Omental fat pad (tissue), 4 donors: ENCODE results near the gene ANKS1B. TPM values are rescaled to one million over a fixed set of nuclear protein-coding genes. Genes with fewer than 3 reads are reported as not detected.

Experiments
- ATAC-seq: fragments of 150-250 bp; one replicate; pipeline ENCODE4 v1.9.1; 2016; ENCODE audit warnings: mild to moderate bottlenecking, moderate library complexity; ENCODE audit not compliant: low FRiP score
- DNase-seq: peaks from one replicate; pipeline ENCODE4 v3.0.0-alpha.2; 2019; ENCODE audit warnings: low spot score
- CTCF ChIP-seq, 3 donors: fragments of 450-650 bp; IDR thresholded peaks; one replicate each; pipeline ENCODE4 v1.5.1; 2016 to 2017; ENCODE audit warnings: antibody characterized with exemption in 3 of 3, mild to moderate bottlenecking in 3 of 3, moderate library complexity in 2 of 3
- total RNA-seq, 4 donors: library from RNA; depleted of rRNA; stranded (reverse); fragments of >200 nt; gene quantifications; one replicate each; pipeline ENCODE4 v1.1.0, GENCODE V29; 2016

The ANKS1B gene
- total RNA-seq, 4 donors from 2014 or later = 5.5 to 26.4 (median 7.6) TPM

GRCh38 chr12:99479149-99479548, 505.6 kb downstream of the ANKS1B start:
- ATAC-seq (no peak), DNase-seq (no peak)
- no peak for TF ChIP-seq CTCF (IDR thresholded peaks at IDR 0.05)

GRCh38 chr12:99476956-99477355, 507.8 kb downstream of the ANKS1B start:
- ATAC-seq (no peak), DNase-seq (no peak)
- TF ChIP-seq CTCF (IDR thresholded peaks at IDR 0.05) = no peak

- TF ChIP-seq CTCF (IDR thresholded peaks at IDR 0.05) = no peak
- DNase-seq = no peak
- no peak for ATAC-seq
Measured at GRCh38 chr12:99455350-99456035, 529.2 kb downstream of the ANKS1B start.

DNA sequence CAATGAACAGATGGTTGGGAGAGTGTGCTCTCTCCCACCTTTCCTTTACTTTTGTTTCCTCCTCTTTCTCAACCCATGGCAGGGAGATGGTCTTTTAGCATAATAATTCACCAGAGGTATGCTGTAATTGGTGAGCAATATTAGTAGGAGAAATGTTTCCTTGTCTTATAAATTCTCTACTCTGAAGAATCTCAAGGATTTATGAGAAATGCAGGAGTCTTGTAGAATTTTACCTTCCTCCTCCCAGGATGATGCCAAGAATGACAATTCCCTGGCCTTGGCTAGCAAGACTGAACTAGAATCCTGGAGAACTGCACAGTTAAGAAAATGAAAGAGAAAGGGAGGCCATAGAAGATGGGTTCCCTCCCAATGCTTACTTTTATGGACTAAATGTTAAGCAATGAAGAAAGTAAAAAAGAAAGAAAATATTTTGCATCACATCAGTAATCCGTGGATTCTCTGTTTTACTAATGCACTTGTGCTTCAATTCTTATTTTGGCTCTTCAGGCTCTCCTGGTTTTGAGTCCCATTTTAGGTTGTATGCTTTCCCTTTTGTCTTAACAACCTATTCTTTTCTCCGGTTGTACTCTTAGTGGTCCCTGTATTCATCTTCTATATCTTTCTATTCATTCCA, 530.1 kb downstream of the ANKS1B start:
- TF ChIP-seq CTCF (IDR thresholded peaks at IDR 0.05) = no peak
- no peak for DNase-seq
- ATAC-seq = no peak

- TF ChIP-seq CTCF (IDR thresholded peaks at IDR 0.05) = no peak
- DNase-seq = no peak
- no peak for ATAC-seq
Measured at GRCh38 chr12:99453836-99454538, 530.7 kb downstream of the ANKS1B start.

DNA sequence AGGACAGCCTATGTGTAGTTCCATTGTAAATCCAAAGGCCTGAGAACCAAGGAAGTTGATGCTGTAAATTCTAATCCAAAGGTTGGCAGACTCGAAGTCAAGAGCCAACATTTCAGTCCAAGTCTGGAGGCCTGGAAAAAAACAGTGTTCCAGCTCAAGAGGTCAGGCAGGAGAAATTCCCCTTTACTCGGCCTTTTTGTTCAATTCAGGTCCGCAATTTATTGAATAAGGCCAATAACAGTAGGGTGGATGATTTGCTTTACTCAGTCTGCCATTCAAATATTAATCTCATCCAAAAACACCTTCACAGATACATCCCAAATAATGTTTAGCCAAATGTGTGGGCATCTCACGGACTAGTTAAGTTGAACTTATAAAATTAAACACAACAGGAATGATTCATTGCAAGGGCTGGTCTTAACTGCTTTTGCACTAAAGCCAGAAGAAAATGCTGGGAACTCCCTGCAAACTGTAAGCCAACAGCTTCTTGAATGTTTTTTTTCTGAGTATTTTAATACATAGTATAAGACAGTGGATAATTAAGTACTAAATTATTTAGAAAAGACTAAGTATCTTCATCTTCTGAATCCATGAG, 534.6 kb downstream of the ANKS1B start:
- DNase-seq (no peak), ATAC-seq (no peak)
- TF ChIP-seq CTCF (IDR thresholded peaks at IDR 0.05) = no peak
